H1 (cell line): ENCODE data around the gene VSIG10L2. TPM values are rescaled to one million over a fixed set of nuclear protein-coding genes. Genes with fewer than 3 reads are reported as not detected.

Source experiments
- CBX5 ChIP-seq: fragments of 300-800, 300-1000 bp; sonication (generic); IDR thresholded peaks from 2 replicates; pipeline ENCODE4 v1.7.1; 2016; ENCODE audit warnings: antibody characterized with exemption, low read length, low read depth
- GABPA ChIP-seq: IDR thresholded peaks from 2 replicates; pipeline ENCODE4 v1.6.1; 2011; ENCODE audit warnings: mild to moderate bottlenecking, low read length, moderate library complexity, borderline replicate concordance; ENCODE audit not compliant: insufficient read depth
- HDAC2 ChIP-seq, 2 experiments: fragments of 300-600 bp in 1 of 2; sonication (generic) in 1 of 2; IDR thresholded peaks; 2 replicates each; pipeline ENCODE4 v1.6.1; 2011 to 2012; ENCODE audit warnings: low read depth in 2 of 2, low read length in 2 of 2, mild to moderate bottlenecking in 2 of 2, moderate library complexity in 2 of 2, borderline replicate concordance in 1 of 2, inconsistent platforms in 1 of 2
- POLR2A ChIP-seq, 2 experiments: IDR thresholded peaks; 1 replicate in 1 of 2; 2 replicates in 1 of 2; pipeline ENCODE4 v1.6.1; 2011; ENCODE audit warnings: low read depth in 2 of 2, low read length in 2 of 2, mild to moderate bottlenecking in 2 of 2; ENCODE audit errors: control extremely low read depth in 1 of 2
- polyA plus RNA-seq, 7 experiments: library from polyadenylated mRNA; depleted of rRNA in 3 of 7; stranded (reverse) in 5 of 7; unstranded in 2 of 7; fragments of >200 nt in 5 of 7; fragments of 200-250 nt in 2 of 7; gene quantifications; 1 replicate in 5 of 7; 2 replicates in 1 of 7; 4 replicates in 1 of 7; pipeline versions ENCODE4 v1.2.1 to v1.2.3, GENCODE V29; 2011 to 2013; ENCODE audit warnings: missing spikeins in 2 of 7, mixed read lengths in 2 of 7
- total RNA-seq: library from RNA; stranded (reverse); fragmentation: NEBNext Ultra II Directional; extraction: Animal tissue kit (Norgen Biotek cat#: 25700); gene quantifications from 2 replicates; pipeline ENCODE4 v1.2.1, GENCODE V29; 2021
- TF ChIP-seq, protein P1 (sequence below): IDR thresholded peaks from 2 replicates; pipeline ENCODE4 v1.6.1; 2011; ENCODE audit warnings: low read depth, mild to moderate bottlenecking, low read length; ENCODE audit not compliant: insufficient read depth

Gene VSIG10L2
- total and polyA plus RNA-seq, 2 of the 8 experiments (the other 6 are each of a cell fraction or from before 2014, with no cell fraction given), result not detected

GRCh38 chr11:125944350-125945010 lies 1.4 kb upstream of the VSIG10L2 start (continued):
- TF ChIP-seq, protein P1, sequence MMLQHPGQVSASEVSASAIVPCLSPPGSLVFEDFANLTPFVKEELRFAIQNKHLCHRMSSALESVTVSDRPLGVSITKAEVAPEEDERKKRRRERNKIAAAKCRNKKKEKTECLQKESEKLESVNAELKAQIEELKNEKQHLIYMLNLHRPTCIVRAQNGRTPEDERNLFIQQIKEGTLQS, result no peak
- TF ChIP-seq GABPA (no peak), POLR2A (IDR thresholded peaks at IDR 0.05; ENCODE audit: control extremely low read depth in 1 of 2, low read depth in 2 of 2, low read length in 2 of 2) (no peak), HDAC2 (IDR thresholded peaks at IDR 0.05; ENCODE audit: borderline replicate concordance in 1 of 2, low read depth in 2 of 2, low read length in 2 of 2) (no peak), CBX5 (no peak)
